Measurements from ENCODE around the gene DCHS1.

DCHS1 gene

DNA sequence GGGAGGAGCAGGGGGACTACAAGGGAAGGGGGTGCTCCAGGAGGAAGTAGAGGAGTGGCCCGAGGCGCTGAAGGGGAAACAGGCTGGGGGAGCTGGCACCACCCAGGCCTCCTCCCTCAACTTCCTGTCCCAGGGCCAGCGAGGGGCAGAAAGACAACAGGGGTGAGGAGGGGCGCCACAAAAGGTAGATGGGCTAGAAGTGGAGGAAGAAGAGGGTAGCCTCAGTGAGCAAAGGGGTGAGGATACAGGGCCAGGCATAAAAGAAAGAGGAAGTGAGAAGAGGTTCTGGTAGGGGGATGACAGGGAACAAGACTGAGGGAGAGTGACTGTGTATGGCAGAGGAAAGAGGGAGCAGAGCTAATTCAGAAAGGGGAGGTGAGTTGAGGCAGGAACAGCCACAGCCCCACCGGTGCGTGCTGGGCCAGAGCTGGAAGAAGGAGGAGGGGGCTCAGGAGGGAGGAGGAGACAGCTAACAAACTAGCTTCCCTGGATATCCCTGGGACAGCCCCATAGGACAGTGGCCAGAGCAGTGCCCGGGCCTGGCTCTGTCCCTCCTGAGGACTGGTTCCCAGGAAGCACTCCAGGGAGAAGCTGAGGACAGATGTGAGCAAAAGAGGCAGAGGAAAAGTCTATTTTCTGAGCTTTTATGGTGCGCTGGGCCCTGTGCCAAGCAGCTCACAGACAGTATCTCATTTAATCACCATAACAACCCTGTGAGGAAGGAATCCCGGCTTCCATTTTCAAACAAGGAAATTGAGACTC is 8.5 kb downstream of the DCHS1 start:
- no peak for DNase-seq

DNA sequence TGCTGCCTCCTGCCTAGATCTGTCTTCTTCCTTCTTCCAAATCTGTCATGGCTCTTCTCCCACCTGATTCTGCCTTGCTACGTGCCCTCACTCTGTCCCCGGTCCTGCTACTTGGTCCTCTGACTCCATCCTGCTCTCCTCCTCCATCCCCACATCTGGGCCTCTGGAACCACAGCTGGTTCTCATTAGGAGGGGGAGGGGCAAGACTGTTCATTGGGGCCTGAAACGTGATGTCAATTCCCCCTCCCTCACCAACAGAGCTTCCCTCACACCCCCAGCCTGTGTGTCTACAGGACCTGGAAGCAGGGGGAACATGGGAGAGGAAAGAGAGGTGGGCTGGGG is 9.1 kb downstream of the DCHS1 start:
- DNase-seq, result no peak

DNA sequence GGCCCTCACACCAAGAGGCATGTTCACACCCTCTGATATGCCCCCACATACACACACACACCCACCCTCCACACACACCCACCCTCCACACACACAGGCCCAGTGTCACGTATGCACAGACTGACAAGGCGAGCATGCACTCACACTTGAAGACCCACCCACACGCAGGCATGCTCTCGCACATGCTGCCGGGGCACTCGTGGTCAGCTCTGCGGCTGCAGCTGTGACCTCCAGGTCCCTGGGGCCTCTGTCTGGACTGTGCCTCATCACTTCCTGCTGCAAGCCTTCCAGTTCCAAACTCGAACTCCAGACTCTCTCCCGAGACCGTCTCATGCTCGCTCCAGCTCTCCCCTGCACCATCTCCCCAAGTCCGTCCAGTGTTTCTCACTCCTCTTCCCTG is 9.5 kb downstream of the DCHS1 start:
- no peak for DNase-seq

DNA sequence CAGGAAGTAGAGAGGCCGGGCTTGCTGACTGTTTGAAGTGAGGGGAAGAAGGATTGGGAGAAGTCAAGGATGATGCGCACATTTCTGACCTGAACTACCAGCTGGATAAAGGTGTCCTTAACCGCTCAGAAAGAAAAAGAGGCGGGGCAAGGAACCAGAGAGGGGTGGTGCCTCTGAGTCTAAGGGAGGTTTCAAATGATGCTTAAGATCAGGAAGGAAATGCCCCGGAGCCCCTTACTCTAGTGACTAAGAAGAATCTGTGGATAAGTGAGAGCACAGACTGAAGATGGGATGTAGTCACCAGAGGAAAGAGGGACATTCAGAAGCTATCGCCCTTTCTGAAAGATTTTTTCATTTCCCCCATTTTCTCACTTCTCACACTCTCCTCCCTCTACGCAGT is 12.7 kb downstream of the DCHS1 start:
- no peak for DNase-seq

GRCh38 chr11:6640985-6641701 is 14.5 kb downstream of the DCHS1 start:
- no peak for DNase-seq

DNA sequence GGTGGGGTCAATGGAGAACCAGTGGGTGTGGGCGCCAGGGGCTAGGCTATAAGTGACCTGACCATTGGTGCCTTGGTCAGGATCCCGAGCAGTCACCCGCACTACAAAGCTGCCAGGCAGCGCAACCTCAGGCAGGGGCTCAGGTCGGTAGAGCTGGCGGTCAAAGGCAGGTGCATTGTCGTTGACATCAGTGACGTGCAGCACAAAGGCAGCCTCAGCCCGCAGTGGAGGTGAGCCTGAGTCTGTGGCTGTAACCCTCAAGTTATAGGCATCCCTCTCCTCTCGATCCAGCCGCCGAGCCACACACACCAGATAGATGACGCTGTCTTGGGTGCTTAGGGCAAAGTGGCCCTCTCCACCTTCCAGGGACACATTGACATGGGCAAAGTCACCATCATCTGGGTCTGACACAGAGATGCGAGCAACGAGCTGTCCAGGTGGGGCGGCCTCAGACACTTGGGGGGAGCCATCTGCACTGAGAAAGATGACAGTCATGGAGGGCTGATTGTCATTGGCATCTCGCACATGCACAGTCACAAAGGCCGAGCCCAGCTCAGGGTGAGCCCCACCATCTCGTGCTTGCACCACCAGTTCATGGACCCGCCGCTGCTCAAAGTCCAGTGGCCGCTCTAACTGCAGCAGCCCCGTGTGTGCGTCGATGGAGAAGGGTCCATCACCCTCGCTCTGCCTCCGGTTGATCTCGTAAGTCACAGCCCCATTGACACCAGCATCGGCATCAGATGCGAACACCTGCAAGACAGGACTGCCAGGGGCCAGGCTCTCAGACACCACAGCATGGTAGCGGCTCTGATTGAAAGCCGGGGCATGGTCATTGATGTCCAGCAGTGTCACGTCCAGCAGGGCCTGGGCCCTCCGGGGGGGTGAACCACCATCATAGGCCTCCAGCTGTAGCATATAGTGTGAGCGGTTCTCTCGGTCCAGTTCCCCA is 15.3 kb downstream of the DCHS1 start:
- no peak for DNase-seq

- DNase-seq, result no peak
These were observed 17.2 kb downstream of the DCHS1 start for GRCh38 chr11:6638429-6638828.

GRCh38 chr11:6637871-6638270 is 17.7 kb downstream of the DCHS1 start:
- DNase-seq, result no peak

- no peak for DNase-seq
These were observed 19.1 kb downstream of the DCHS1 start for GRCh38 chr11:6636480-6636879.

- DNase-seq, result no peak
These were observed 20.3 kb downstream of the DCHS1 start for GRCh38 chr11:6635082-6635932.

DNA sequence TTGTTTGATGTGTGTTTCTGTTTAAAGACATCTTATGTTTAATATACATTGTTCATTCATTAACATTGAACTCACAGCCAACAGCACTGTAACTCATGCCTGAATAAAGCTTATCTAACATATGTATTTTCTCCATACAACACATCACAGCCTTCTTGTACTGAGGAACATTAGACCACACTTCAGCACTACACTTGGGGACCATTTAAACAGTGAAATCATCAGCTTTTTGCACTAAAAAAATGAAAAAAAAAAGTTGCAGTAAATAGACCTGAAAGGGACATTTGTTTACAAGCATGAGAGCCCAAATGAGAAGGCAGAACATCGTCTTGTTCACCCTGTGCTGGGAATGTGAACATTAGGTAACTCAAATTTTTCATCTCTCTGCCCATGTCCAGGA is 21.1 kb downstream of the DCHS1 start:
- DNase-seq, result no peak

DNA sequence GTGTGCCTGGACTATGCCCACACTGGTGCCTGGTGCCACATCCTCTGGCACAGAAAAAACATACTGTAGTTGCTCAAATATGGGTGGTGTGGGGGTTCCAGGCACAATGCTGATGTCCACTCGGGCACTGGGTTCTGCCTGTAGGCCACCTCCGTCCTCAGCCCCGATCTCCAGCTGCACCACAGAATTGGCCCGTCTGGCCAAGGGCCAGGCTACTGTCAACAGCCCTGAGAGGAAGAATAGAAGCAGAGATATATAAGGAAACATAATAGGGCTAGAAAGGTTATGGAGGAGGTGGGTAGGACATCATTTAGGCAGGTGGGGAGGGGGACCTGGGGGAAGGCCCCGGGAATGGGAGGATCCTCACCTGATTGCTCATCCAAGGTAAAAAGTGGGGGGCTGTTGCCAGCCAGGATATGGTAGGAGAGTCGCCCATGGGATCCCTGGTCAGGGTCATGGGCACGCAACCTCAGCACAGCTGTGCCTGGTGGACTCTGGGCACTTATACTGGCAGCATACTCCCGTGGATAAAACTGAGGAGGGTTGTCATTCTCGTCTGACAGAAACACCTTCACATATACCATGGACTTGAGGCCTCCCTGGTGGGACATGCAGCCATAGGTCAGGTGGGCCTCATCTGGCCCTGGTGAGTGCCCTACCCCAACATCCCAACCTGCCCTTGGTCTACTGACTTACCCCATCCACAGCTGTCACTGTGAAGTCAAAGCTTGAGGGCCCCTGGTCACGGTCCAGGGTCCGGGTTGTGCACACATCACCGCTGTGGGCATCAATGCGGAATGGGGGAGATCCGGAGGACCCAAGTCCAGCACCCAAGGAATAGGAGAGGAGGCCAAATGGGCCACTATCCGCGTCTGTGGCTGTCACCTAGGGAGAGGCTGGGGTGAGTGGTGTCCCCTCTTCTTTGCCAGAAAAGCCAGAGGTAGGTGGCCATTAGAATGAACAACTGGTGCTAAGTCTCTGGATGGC is 21.9 kb downstream of the DCHS1 start:
- DNase-seq, result no peak

DNA sequence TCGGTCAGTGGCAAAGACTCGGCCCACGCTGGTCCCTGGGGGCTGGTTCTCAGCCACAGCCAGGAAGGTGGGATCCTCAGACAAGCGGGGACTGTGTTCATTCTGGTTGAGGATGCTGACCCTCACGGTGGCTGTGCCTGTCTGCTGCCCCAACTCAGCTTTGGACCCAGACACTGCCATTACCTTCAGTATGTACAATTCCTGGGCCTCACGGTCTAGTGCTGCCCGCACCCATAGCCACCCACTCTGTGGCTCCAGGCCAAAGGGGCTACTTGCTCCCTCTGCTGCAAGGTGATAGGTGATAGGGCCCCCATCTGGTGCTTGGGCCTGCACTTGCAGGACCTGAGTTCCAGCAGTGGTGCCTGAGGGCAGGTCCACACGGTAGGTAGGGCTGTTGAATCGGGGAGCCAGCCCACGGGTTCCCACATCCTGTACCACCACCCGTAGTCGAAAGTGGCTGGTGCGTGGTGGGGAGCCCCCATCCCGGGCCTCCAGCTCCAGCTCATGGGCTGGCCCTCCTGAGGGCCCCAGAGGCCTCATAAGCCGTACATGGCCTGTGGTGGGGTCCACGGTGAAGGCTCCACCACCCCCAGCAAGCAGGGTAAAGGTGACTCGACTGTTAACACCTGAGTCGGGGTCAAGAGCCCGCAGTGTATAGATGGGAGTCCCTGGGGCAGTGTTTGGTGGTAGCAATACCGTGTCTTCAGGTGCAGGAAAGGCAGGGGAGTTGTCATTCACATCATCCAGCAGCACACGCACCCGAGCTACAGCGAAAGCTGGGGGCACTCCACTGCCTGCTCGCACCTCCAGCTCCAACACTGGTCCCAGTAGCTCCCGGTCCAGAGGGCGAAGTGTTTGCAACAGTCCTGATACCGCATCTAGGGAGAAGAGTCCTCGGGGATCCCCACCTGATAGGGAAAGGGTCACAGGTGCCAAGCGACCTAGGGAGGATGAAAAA is 23.2 kb downstream of the DCHS1 start:
- no peak for DNase-seq

DNA sequence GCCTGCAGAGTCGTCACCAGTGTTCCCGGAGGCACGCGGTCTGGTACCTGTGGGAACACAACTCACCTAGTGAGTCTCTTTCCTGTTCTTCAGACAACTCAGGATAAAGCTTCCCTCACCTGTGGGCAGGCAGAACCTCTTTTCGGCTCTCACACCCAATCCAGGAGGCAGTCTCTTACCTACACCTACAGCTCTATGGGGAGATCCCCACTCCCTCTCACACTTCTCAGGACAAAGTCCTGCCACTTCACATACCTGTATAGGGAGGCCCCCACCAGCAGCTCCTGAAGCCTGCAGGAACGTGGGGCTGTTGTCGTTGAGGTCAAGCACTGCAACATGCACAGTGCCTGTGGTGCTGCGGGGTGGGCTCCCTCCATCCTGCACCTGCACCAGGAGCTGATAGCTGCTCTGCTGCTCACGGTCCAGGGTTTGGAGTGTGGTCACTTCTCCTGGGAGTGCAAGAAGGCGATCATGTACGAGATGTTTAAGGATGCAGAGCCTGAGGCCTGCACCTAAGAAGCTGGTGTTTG is 24.2 kb downstream of the DCHS1 start:
- DNase-seq, result no peak

DNA sequence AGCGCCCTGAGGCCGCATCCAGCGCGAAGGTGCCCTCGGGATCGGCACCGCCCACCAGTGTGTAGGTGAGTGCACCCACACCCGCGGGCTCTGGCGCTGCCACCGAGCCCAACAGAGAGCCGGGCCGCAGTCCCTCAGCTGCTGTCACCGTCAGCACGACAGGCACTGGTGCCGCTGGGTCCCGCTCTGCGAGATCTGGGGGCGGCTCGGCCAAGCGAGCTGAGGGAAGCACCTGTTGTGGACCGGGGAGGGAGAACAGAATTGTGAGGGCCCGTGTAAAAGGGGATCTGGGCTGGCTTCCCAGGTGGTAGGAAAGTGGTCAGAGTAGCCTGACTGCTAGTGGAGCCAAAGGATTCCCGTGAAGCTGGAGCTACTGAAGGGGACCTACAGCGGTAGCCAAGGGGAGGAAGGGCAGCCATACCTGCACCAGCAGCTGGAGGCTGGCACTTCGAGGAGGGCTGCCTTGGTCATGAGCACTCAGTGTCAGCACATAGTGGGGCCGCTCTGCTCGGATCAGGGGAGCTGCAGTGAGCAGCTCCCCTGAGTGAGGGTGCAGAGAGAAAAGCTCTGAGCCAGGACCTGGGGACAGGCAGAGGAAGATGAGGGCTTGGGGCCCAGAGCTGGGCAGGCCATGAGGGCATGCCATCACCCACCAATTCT is 24.8 kb downstream of the DCHS1 start:
- no peak for DNase-seq

GRCh38 chr11:6629892-6630631 is 25.5 kb downstream of the DCHS1 start:
- DNase-seq, result no peak

DNA sequence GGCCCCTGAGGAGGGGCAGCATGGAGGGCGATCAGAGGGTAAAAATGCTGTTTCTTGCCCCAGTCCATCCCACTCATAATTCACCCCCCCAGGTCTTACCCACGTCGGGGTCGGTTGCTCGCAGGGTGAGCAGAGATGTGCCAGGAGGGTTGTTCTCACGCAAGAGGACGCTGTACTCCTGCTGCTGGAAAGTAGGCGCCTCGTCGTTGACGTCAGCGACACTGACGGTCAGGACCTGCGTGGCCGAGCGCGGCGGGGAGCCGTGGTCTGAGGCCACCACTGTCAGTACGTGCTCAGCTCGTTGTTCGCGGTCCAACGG is 26.1 kb downstream of the DCHS1 start:
- no peak for DNase-seq

DNA sequence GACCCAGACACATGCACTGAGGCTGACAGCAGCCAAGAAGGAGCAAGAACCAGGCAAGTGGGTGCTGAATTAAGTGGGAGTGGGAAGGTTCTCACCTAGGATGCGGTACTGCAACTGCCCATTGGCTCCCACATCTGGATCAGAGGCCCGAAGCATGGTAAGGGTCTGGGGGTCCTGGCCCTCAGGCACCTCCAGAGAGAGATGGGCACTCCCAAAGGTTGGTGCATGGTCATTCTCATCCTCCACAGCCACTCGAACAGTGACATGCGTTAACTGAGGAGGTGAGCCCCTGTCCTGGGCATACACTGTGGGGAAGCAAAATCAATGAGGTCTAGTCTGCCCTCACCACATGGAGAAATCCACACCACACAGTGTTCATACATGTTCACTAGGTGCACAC is 27.1 kb downstream of the DCHS1 start:
- no peak for DNase-seq

- no peak for DNase-seq
These were observed 27.8 kb downstream of the DCHS1 start for GRCh38 chr11:6627762-6628241.

Data from NCI-H1930 (cell line).